Fibroblast of villous mesenchyme (primary cell): Measurements from ENCODE around the gene BARHL1. TPM values are rescaled to one million over a fixed set of nuclear protein-coding genes. Genes with fewer than 3 reads are reported as not detected.
"Not testable (repeated sequence)": the region's sequence is repeated elsewhere in the genome, so short reads cannot be mapped to it uniquely, and the experiment has no call there.

Experiments
- DNase-seq: peaks from one replicate; pipeline ENCODE4 v3.0.0-alpha.2; 2010; ENCODE audit warnings: low read depth
- H3K4me3 ChIP-seq: 2 replicates; pipeline ENCODE4 v1.5.1; 2011; ENCODE audit warnings: low read depth, mild to moderate bottlenecking, low read length
- total RNA-seq: library from RNA; depleted of rRNA; stranded (reverse); fragments of >200 nt; gene quantifications from 2 replicates; pipeline ENCODE4 v1.2.3, GENCODE V29; 2012
- TF ChIP-seq, protein P1 (sequence below): IDR thresholded peaks from 2 replicates; pipeline ENCODE4 v1.5.1; 2012; ENCODE audit warnings: low read depth, mild to moderate bottlenecking, low read length; ENCODE audit not compliant: insufficient read depth

BARHL1 gene
- total RNA-seq, 1 donor, result not detected

GRCh38 chr9:132564526-132564925 is 17.9 kb upstream of the BARHL1 start:
- TF ChIP-seq, protein P1, sequence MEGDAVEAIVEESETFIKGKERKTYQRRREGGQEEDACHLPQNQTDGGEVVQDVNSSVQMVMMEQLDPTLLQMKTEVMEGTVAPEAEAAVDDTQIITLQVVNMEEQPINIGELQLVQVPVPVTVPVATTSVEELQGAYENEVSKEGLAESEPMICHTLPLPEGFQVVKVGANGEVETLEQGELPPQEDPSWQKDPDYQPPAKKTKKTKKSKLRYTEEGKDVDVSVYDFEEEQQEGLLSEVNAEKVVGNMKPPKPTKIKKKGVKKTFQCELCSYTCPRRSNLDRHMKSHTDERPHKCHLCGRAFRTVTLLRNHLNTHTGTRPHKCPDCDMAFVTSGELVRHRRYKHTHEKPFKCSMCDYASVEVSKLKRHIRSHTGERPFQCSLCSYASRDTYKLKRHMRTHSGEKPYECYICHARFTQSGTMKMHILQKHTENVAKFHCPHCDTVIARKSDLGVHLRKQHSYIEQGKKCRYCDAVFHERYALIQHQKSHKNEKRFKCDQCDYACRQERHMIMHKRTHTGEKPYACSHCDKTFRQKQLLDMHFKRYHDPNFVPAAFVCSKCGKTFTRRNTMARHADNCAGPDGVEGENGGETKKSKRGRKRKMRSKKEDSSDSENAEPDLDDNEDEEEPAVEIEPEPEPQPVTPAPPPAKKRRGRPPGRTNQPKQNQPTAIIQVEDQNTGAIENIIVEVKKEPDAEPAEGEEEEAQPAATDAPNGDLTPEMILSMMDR, result no peak
- H3K4me3 ChIP-seq, result no peak overlapping the region
- DNase-seq, result no peak

DNA sequence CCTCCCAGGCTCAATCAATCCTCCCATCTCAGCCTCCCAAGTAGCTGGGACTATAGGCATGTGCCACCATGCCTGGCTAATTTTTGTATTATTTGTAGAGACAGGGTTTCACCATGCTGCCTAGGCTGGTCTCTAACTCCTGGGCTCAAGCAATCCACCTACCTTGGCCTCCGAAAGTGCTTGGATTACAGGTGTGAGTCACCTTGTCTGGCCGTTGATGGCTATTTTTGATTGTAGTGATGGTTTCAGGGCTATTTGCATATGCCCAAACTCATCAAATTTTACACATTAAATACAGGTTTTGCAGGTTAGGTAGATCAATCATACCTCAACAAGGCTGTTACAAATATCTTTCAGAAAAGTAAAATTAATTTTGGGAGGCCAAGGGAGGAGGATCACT is 13.6 kb upstream of the BARHL1 start:
- not testable (repeated sequence) for H3K4me3 ChIP-seq

GRCh38 chr9:132571806-132572600 is 10.4 kb upstream of the BARHL1 start:
- H3K4me3 ChIP-seq, result no peak overlapping the region
- TF ChIP-seq, protein P1, result no peak
- DNase-seq, result no peak

More for the DNA sequence above, 13.6 kb upstream of the BARHL1 start:
- DNase-seq, result not testable (repeated sequence)

GRCh38 chr9:132572921-132573320 is 9.5 kb upstream of the BARHL1 start:
- H3K4me3 ChIP-seq, result no peak overlapping the region
- DNase-seq, result no peak
- TF ChIP-seq, protein P1, result no peak

DNA sequence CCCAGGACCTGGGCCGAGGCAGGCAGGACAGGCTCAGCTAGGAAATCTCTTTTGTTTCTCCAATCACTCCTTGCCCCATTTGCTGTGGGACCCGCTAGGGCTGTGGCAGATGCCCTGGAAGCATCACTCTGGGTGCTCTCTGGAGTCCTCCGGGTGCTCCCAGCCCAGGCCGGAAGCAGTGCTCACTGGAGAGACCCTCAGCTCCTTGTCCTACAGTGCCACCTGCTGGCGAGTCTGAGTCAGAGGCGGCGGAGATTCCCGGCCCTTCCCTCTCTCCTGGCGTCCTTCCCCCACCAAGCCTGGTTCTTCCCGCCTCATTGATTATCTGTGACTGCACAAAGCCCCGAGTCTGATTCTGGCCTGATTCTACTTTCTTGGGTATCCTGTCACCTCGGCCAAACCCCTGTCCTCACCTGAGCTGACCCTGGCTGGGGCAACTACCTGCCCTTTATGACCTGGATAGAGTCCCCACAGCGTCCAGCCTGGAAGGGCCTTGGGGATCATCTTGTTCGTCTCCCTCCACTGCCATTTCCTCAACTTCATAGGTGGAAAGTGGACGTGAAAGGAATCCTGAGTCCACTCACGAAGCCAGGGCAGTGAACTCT is 7.3 kb upstream of the BARHL1 start:
- peak; percentile 70 for DNase-seq
- TF ChIP-seq, protein P1, result peak; percentile 93
- no peak overlapping the region for H3K4me3 ChIP-seq

DNA sequence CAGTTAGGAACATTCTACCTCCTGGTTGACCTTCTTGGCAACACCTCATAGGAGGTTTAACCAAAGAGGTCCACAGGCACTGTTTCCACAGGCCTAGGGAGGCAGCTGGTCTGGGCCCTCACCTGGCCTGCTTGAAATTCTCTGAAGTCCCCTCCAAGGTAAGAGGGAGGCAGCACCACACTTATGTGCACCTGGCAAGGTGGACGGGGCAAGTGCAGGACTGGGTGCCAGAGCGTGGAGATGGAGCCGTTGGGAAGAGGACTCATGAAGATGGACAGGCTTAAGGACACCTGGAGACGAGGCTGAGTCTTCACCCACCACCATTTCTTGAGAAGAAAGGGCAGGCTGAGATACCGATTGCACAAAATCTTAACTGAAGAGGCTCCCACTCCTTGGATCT is 6.6 kb upstream of the BARHL1 start:
- TF ChIP-seq, protein P1, result no peak
- DNase-seq, result no peak
- H3K4me3 ChIP-seq, result no peak overlapping the region

DNA sequence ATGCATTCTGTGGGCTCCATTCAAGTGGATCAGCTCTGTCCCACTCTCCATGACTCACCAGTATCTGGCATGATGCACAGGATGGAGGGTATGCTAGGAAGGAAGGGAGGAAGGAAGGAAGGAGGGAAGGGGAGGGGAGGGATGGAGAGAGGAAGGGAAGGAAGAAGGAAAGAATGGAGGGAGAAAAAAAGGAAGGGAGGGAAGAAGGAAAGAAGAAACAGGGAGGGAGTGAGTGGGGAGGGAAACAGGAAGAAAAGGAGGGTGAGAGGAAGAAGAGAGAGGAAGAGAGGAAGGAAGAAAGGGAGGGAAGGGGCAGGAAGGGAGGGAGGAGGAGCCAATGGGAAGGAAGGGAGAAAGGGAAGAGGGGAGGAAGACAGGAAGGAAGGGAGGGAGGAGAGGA is 5.3 kb upstream of the BARHL1 start:
- H3K4me3 ChIP-seq, result no peak overlapping the region
- no peak for DNase-seq
- TF ChIP-seq, protein P1, result no peak
